HL-60/S4 treated with retinoic acid at 250 ng/mL for 4 days and 3 days (cell line): ENCODE results near the gene SPIRE1.
"Not testable (repeated sequence)": the region's sequence is repeated elsewhere in the genome, so short reads cannot be mapped to it uniquely, and the experiment has no call there.

Source experiments
- in situ Hi-C: fragments of 300-500 bp; cut with MboI; formaldehyde crosslinking; loops from 2 replicates; pipeline ENCODE4 v1.7.0; 2022; ENCODE audit warnings: low sequenced_read_pairs

Gene SPIRE1

DNA sequence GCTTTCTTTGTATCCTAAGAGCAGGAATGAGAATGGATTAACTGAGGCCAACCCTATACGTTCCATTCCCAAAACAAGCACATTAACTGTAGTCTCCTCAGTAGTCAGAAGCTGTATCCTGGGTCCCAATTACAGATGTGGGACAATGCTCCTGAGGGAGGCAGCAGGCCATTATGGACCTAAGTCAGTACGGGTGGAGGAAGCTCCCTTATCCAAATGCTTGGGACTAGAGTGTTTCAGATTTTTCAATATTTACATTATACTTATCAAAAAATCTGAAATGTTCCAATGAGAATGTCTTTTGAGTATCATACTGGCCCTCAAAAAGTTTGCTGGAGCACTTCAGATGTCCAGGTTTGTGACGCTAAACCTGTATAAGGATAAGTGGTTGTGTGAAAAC is 160.1 kb downstream of the SPIRE1 start:
- in situ Hi-C loops: no loop called here

DNA sequence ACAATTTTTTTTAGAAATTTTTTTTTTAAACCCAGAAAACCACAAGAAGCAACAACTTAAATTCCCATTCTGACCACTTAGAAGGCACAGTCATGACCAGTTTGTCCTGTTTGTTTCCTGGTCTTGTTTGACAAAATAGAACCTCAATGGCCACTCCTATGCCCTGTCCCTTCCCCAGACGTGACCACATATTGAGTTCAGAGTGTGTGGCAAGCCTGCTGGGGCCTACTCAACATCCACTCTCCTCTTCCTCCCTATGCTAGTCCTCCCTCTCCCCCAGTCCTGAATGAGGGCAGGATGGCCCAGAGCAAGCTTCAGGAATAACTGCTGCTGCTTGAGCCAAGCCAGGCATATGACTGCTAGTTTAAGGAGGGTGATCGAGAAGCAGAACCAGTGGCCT is 160.6 kb downstream of the SPIRE1 start:
- in situ Hi-C loops: no loop called here

DNA sequence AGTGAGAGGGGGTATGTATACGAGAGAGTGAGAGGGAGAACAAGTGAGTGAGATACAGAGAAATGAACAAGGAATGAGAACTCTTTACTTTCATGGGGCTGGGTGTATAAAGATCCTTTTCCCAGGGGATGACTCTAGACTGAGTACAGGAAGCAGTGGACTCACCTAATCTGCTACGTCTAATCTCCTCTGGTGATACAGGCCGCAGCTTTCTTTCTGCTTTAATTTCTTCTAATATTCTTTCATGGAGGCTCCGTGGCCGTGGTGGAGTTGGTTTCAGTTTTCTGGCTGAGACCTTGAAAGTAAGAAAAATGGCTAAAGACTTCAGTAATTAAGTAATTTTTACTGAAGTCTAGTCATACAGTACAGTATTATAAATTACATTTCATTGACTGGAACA is 165.0 kb downstream of the SPIRE1 start:
- in situ Hi-C loops: no loop called here

DNA sequence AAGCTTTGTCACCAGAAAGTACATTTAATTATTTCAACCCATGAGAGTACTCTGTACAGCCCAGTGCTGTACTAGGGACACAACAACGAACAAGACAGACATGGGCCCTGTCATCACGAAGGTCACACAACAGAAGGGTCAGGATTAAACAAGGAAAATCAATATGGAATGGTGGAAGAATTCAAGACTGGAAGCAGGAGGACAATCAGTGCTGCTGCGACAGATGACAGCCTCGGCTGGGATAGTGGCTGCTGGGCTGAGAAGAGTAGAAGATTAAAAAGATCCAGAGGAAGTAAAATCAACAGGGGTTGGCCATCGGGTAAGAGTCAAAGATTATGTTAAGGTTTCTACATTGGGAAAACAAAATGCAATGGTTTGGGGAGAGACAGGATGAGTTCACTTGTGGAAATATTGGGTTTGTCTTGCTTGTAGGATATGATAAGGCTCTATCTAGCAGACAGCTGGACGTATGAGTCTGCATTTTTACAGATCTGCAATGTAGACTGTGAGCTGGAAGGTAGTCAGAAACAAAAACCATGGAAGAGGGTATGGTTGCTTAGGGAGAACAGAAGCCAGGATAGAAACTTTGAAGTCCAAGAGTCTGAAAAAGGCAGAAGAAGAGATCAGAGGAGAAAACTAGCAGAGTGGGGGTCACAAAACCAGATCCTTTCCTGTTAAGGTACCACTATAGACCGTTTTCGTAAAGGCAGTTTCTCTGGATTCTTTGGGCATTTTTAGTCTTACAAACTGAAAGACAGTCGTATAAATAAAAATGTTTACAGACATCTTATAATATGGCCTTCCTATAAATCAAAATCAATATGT is 166.1 kb downstream of the SPIRE1 start:
- in situ Hi-C loops: no loop called here

DNA sequence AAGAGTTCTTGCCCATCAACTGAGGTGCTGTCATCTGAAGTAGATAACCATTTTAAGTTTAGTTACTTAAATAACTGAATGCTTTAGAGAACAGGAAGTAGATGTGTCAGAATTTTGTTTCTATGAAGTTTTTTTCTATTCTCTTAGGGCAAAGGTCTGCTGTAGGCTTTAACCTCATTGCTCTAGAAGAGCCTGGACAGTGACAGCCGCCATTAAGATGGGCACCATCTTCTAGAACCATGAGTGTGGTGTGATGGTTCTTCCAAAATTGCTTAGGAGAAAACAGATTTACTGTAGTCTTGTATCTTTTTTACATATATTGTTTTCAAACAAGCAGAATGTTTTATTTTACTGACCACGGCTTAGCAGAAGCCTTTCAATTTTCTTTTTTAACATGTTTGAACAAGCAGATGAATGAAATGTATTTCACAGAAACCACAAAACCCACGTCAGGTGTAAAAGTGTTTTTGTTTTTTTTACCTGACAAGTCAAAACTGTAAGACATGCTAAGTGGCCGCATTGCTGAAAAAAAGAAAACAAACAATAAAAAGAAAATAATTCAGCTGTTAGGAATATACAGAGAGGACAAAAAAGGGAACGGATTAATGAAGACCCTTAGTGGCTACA is 172.3 kb downstream of the SPIRE1 start:
- in situ Hi-C loops: no loop called here

DNA sequence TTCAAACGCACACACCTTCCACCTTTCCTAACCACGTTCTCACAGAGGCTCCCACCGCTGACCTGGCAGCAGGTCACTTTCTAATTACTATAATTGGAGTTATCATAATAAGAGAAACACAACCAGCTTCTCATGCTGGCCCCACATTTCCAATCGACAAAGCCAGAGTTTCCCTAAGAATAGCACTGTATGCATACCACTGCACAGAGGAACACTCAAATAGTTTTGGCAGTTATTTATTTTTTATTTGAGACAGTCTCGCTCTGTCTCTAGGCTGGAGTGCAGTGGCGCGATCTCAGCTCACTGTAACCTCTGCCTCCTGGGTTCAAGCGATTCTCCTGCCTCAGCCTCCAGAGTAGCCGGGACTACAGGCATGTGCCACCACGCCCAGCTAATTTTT is 176.0 kb downstream of the SPIRE1 start:
- in situ Hi-C loops: not testable (repeated sequence)

DNA sequence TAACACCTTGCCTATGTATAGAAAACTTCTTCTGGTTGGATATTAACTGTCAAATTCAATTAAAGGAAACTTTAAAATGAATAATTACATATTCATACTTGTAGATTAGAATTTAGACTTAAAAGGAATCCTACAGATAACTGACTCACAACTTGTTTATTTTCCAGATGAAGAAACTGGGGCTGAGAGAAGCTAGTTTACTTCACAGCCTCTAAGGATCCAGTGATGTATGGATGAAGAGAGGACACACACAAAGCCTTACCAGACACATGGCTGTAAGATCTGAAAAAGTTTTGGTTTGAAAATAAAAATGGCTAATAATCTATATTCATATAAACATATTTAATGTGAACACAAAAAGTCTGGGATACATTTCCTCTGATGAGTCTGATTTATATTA is 177.9 kb downstream of the SPIRE1 start:
- in situ Hi-C loops: no loop called here

DNA sequence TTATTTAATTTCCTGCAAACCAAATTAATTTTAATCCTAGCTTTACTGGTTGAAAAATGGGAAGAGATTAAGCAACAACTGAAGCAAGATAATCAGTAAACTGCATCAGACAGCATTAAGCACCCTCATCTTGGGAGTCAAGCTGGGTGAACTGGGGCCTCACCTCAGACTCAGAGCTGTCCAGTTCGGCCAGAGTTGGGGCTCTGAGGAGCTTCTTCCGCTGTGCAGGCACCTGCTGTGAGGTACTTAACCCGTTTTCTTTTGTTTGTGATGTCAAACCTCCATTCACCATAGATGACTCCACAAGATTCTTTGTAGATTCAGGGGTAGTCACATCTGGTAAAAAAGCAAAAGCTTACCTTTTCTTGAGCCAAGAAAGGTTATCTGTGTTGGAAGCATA is 178.4 kb downstream of the SPIRE1 start:
- in situ Hi-C loops: no loop called here

DNA sequence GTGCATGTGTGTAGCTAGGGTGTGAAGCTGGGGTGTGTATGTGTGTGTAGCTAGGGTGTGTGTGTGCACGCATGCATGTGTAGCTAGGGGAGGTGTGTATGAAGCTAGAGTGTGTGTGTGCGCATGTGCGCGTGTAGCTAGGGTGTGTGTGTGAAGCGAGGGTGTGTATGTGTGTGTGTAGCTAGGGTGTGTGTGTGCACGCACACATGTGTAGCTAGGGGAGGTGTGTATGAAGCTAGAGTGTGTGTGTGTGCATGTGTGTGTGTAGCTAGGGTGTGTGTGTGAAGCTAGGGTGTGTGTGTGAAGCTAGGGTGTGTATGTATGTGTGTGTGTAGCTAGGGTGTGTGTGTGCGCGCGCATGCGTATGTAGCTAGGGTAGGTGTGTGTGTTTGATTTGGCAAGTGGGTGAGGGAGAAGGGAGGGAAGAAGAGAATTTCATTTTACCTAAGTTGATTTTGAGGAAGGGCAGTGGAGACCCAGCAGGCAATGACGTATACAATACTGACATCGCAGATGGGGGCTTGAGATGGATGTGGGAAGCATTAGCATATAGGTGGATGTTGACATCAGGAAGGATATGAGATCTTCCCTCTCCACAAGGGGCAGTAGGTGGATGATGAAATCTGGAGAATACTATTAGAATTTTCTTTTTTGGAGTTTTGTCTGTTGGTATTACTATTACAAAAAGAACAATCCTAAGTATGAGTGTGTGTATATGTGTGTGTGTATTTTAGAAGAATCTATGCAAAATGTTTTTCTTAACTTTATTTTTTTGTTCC is 179.4 kb downstream of the SPIRE1 start:
- in situ Hi-C loops: no loop called here

DNA sequence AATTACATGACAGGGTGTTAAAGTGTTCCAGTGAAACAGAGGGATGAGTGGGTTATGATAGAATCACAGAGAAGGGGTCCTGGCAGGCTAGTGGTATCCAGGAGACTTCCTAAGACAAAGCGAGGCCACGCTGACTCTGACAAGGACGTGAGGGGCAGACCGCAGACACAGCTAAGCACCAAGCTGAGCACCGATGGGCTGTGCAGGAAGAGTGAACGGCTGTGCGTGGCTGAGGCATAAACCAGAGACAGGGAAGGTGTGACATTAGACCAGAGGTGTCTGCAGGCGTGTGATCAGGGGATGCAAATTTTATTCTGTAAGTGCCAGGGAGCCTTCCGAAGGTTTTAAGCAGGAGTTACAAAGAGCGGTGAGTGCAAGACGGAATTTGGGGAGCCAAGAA is 180.3 kb downstream of the SPIRE1 start:
- in situ Hi-C loops: no loop called here

DNA sequence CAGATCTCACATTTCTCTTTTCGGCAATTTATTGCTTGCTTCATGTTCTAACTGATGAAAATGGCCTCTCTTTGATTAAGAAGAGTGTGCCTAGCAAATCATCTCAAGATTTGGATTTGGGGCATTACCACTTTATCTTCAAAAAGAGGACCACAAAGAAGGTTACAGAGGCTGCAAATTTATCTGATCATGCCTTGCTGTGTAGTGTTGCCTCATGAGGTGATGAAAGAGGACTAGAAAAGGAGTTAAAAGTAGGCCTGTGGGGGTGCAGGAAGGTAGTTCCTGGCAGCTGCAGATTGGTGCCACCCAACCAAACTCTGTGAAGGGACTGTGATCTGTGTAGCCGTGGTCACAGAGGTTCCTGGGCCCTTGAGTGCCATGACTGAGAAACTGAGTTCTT is 181.0 kb downstream of the SPIRE1 start:
- in situ Hi-C loops: no loop called here

DNA sequence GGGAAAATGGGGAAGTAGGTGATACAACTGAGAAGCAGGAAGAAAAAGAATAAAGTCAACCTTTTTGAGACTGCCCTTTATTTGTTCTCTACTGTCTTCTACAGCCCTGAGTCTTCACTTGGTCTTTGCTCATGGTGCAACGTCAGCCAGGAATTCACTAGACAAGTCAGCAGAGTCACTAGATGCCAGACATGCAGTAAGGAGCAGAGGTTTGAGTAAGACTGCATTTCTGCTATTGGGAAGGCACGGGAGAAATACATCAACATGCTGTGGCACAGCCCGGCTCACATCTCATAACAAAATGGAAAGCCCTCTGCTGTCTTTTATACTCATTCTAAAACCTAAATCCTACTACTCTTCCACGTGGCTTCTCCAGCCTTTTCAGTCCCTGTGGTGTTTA is 183.0 kb downstream of the SPIRE1 start:
- in situ Hi-C loops: no loop called here

DNA sequence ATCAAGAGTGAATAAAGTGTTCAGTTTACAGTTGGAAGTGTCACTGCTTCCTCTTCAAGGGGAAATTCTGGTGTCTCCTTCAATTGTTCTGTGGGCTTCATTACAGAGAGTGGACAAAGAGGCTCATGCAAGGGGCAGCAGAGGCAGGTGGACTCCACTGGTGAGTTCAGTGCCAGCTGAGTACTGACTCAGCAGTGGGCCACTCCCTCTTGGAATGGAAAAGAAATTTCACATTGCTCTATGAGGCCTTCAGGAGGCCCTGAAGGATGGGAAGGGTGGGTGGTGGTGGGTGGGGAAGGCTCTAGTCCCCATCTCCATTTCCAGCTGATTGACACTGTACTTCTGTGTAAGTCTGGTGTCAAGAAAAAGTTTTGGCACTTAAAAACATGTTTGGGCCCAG is 183.8 kb downstream of the SPIRE1 start:
- in situ Hi-C loops: no loop called here

DNA sequence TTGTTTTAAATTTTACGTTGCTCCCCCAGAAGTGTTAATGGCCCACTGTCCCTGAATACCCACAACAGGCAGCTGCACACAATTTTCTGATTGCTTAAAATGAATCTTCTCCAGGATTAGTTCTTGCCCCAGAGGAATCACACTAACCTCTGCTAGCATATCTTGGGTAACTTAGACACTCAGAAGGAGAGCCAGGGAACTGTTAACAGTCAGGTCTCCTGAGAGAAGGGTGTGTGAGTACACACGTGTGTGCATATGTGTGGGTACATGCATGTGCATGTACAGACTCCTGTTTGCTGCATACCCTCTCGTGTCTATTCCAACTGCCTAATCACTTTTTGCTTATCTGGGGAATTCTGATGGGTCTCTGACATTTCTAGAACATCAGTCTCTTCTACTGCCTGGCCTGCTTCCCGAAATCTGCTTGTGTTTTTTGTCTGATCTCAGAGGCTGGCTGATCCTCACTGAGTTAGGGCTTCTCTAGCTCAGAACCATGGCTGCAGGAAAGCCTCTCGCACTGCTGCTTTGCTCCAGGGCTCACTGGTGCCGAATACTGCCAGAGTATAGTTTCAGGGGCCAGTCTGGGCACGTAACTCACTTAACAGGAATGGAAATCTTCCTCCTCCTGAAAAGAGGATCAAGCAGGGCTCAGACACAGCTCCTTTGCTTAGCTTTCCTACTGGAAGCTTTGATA is 187.4 kb downstream of the SPIRE1 start:
- in situ Hi-C loops: no loop called here

DNA sequence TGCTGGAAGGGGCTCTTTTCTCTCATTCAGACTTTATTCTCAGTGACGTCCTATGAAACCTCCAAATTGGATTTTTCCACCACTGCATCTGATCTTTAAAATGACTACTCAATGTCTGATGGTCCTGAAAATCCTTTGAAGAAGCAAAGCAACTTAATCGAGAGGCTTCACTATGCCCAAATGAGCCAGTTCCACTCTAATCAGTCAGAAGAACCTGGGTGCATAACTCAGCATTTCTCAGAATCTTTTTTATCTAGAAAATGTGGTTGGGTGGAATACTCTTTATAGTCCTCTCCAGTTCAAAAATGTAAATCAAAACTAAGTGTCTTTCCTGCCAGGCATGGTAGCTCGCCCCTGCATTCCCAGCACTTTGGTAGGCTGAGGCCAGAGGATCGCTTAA is 189.5 kb downstream of the SPIRE1 start:
- in situ Hi-C loops: no loop called here

DNA sequence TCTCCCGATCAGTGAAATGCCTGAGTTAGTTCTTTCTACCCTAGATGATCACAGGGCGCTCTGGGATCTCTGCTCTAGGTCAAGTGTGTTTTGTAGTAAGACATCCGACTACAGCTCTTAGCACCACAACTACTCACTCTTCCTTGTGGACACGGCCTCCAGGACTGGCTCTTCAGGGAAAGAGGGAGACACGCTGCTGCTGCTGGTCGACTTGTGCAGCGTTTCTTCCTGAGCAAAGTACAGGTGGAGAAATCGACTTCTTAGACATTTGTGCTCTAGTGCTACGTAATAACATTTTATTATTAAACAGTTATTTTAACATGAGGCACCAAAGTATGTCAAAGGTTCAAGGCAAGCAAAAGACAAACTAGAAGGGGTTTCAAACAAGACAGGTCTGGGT is 193.2 kb downstream of the SPIRE1 start:
- in situ Hi-C loops: no loop called here

DNA sequence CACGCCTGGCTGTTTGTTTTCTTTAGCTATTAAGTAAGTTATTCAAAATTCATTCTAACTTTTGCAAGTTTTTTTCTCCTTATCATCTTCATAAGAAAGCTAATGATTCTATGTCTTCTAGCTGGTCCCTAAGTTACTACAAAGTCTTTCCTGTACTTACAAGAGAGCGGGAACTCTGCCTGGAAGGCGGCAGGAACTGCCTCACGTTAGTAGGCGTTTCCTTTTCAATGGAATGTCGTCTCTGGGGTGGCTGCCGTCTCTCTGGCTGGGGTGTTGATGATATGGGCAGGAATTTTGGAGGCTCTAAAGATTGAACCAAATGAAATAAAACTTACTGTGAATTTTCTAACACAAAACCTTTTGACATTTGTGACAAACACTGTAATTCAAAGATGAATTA is 194.7 kb downstream of the SPIRE1 start:
- in situ Hi-C loops: no loop called here

DNA sequence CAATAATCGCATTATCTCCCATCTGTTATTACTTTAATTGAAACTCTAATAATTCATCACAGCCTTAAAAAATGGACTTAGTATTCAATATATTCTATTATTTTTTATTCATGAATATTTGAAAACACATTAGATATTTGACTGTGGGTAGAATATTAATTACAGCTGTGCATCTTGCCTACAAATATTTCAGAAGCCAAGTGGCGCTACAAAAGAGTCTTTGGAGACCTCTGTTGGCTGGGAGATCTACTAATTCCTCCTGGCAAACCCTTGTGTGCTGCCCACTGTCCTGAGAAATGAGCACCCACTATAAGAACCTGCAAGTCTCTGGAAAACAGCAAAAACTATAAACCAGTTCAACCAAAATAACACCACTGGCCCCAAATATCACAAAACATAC is 195.7 kb downstream of the SPIRE1 start:
- in situ Hi-C loops: no loop called here

DNA sequence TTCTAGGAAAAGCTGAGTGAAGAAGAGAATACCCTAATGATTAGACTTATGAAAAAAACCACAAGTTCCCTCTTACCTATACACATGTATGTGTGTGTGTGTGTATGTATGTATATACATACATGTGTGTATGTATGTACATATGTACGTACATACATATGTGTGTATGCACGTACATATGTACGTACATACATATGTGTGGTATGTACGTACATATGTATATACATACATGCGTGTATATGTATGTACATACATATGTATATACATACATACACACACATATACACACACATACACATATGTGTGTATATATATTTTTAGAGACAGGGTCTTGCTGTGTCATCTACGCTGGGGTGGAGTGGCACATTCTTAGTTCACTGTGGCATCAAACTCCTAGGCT is 196.6 kb downstream of the SPIRE1 start:
- in situ Hi-C loops: no loop called here

DNA sequence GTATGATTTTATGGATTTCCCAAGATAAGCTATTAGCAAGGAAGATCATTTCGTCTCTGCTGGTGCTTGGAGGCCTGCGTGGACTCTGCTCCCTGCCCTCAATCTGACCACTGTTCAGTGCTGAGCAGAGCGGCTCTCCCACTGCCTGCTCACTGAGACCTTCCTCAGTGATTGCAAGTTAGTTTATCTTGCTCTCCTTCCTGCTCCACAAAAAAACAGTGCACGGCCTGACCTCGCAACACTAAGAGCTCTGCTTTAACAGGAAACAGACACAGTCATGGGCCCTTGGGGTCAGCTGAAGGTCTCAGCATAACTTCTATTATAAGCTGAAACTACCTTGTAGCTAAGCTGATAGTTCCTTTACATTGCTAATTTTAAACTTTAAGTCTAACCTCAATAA is 197.0 kb downstream of the SPIRE1 start:
- in situ Hi-C loops: no loop called here

DNA sequence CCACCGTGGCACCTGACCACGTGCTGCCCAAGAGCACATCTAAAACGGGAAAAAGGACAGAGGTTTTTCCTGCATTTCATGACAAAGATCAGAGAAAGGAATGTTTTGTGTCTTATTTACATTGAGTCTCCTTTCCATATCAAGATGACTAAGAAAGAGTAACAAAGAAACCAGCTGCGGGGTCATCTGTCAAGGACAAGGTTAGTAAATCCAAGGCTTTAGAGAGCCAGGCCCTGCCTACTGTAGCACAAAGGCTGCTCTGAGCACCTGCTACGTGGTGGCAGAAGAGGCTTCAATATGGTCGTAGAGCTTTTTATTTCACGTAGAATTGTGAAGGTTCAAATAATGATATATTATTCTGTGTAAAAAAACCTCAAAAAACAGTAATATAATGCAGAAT is 199.1 kb downstream of the SPIRE1 start:
- in situ Hi-C loops: no loop called here
